Activated CD4-positive, alpha-beta memory T cell treated with anti-CD3 and anti-CD28 coated beads, Interleukin-2, amount 10 ng/mL, durations not matched to agents 7 days and 5 days (primary cell): ENCODE results near the gene GUCA2A. TPM values are rescaled to one million over a fixed set of nuclear protein-coding genes. Genes with fewer than 3 reads are reported as not detected.
"Not testable (repeated sequence)": the region's sequence is repeated elsewhere in the genome, so short reads cannot be mapped to it uniquely, and the experiment has no call there.

Experiments used
- CTCF ChIA-PET: fragments of 350-600 bp; sonication (Branson Sonifier 250); formaldehyde crosslinking; loops from one replicate; lab custom pipeline; 2021; ENCODE audit warnings: antibody characterized with exemption, inconsistent platforms; lab: Charles Lee
- POLR2A ChIA-PET: fragments of 350-600 bp; sonication (Branson Sonifier 250); formaldehyde crosslinking; loops from one replicate; lab custom pipeline; 2021; ENCODE audit warnings: antibody characterized with exemption; lab: Charles Lee
- DNase-seq: peaks from one replicate; pipeline ENCODE4 v3.0.0-alpha.2; 2020
- H3K27ac Mint-ChIP-seq: one replicate; pipeline ENCODE4 v1.8.0; 2021; ENCODE audit warnings: mild to moderate bottlenecking, mixed read lengths
- H3K27me3 Mint-ChIP-seq: one replicate; pipeline ENCODE4 v1.8.0; 2021; ENCODE audit warnings: mixed read lengths
- H3K36me3 Mint-ChIP-seq: one replicate; pipeline ENCODE4 v1.8.0; 2021; ENCODE audit warnings: low read depth, mixed read lengths
- H3K4me1 Mint-ChIP-seq: one replicate; pipeline ENCODE4 v1.8.0; 2021; ENCODE audit warnings: mixed read lengths
- H3K4me3 Mint-ChIP-seq: one replicate; pipeline ENCODE4 v1.8.0; 2021; ENCODE audit warnings: mild to moderate bottlenecking, mixed read lengths
- H3K9me3 Mint-ChIP-seq: one replicate; pipeline ENCODE4 v1.8.0; 2021; ENCODE audit warnings: mixed read lengths
- total RNA-seq, 2 experiments: library from RNA; stranded (reverse); gene quantifications; one replicate each; pipeline ENCODE4 v1.2.3, GENCODE V29; 2021

The GUCA2A gene, protein sequence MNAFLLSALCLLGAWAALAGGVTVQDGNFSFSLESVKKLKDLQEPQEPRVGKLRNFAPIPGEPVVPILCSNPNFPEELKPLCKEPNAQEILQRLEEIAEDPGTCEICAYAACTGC
- total RNA-seq = not detected

DNA sequence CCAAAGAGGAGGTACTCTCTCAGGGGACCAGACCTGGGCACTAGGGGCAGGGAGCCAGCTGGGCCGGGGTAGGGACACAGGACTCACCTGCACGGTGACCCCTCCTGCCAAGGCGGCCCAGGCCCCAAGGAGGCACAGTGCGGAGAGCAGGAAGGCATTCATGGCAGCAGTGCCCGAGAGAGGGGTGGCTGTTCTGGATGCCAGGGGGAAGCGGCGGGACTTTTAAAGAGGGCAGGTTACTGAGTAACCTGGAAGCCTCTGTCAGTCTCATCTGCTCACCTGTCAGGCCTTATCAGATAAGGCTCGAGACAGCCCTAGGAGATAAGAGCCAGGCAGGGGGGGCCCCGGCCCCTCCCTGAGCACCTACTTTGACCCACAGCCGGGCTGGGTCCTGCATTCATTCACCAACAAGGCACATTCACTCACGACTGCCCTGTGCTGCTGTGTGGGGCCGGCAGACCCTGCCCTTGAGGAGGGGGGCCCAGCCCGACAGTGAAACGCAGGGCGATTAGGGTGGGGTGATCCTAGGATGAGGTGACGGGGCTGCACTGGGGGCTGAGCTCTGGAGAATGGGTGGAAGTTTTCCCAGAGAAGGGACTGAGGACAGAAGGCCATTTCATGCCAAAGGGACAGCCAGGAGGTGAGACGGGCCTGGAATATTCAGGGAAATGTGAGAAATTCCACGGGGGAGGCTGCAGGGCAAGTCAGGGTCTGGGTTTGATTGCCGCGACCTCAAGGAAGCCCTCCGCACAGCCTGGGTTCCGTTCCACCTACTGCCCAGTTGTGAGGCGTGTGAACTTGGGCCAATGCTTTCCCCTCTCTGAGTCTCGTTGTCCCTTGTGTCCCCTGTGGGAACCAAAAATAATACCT is at the start of gene GUCA2A:
GUCA2A (minus strand) TSS at position 195 of the 870 bp plus-strand sequence; CDS start at position 162, 33 bp downstream.
- DNase-seq = no peak
- CTCF ChIA-PET = interaction anchor here (0.7 to 4.4 kb wide), 2 partner anchors 9 to 18 kb away, joined by 3 to 15 read pairs; no protein-coding TSS in a partner anchor

DNA sequence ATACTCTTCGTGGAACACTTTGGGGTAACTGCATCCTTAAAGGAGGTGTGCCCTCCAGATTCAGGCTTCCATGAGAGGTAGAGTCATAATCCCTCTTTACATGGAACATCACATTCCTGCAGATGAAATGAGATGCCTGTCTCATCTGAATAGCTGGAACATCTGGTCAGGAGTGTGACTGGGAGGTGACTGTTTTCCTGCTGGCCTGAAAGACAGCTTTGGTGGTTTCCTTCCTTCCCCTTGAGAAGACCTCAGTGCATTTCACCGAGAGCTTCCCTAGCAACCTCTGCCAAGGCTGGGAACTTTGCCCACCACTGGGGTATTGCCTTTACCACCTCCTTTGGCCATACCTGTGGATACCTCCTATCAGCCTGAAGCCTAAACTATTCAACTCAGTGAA is 46.7 kb upstream of the GUCA2A start:
- H3K36me3 Mint-ChIP-seq = peaks cover 53% of the 10 kb centered on the region
- POLR2A ChIA-PET = interaction anchor here (0.8 kb wide), 1 partner anchor 9 kb away, joined by 3 read pairs; no protein-coding TSS in a partner anchor
- H3K27ac Mint-ChIP-seq = no peak overlapping the region
- peaks cover 3% of the 10 kb centered on the region for H3K4me1 Mint-ChIP-seq
- no peaks in the 10 kb centered on the region for H3K27me3 Mint-ChIP-seq
- DNase-seq = no peak
- peaks cover 18% of the 10 kb centered on the region for H3K9me3 Mint-ChIP-seq
- H3K4me3 Mint-ChIP-seq = no peak overlapping the region
- CTCF ChIA-PET = no interaction called here

More for the DNA sequence above, at the start of gene GUCA2A:
- peaks cover 5% of the 10 kb centered on the region for H3K27me3 Mint-ChIP-seq
- peaks cover 3% of the 10 kb centered on the region for H3K4me1 Mint-ChIP-seq
- POLR2A ChIA-PET = no interaction called here
- no peak within 1 kb of the TSS for H3K4me3 Mint-ChIP-seq
- H3K27ac Mint-ChIP-seq = no peak within 1 kb of the TSS
- peaks cover 13% of the 10 kb centered on the region for H3K9me3 Mint-ChIP-seq
- no peaks in the 10 kb centered on the region for H3K36me3 Mint-ChIP-seq

DNA sequence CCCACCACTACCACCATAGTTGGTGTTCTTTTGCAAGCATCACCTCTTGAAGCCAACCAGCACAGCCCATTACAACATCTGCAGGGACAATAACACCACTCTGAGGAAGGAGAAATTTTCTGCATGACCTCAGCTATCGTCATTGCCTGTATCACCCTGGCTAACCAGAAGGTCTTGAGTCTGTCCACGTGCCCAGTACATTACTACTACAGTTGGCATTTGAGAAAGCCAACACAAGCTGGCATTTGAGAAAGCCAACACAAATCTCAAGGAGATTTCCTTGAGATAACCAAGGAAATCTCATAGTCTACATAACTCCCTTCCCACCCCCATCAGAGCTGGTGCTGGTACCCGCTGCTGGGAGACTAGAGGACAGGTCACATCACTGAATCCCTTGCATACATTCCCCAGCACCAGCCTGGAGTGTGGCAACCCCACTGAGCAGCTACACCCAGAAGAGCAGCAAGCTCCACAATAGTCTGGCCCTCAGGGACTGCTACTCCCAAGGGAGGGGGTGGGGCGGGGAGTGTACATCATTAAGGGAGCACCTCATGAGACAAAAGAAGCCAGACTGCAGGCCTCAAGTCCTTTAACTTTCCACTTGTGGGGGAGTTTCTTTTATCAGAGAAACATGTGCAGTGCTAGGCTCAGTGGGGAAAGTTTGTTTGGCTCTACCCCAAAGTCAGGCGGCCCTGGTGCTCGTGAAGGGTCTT is 46.0 kb upstream of the GUCA2A start:
- Mint-ChIP-seq H3K4me1 (peaks cover 5% of the 10 kb centered on the region), H3K36me3 (peaks cover 57% of the 10 kb centered on the region), H3K9me3 (peaks cover 19% of the 10 kb centered on the region), H3K27ac (no peak overlapping the region), H3K27me3 (no peaks in the 10 kb centered on the region), H3K4me3 (no peak overlapping the region)
- no peak for DNase-seq
- POLR2A ChIA-PET = interaction anchor here (0.7 to 0.8 kb wide), 2 partner anchors 9 to 31 kb away, joined by 3 read pairs; no protein-coding TSS in a partner anchor
- CTCF ChIA-PET = no interaction called here

DNA sequence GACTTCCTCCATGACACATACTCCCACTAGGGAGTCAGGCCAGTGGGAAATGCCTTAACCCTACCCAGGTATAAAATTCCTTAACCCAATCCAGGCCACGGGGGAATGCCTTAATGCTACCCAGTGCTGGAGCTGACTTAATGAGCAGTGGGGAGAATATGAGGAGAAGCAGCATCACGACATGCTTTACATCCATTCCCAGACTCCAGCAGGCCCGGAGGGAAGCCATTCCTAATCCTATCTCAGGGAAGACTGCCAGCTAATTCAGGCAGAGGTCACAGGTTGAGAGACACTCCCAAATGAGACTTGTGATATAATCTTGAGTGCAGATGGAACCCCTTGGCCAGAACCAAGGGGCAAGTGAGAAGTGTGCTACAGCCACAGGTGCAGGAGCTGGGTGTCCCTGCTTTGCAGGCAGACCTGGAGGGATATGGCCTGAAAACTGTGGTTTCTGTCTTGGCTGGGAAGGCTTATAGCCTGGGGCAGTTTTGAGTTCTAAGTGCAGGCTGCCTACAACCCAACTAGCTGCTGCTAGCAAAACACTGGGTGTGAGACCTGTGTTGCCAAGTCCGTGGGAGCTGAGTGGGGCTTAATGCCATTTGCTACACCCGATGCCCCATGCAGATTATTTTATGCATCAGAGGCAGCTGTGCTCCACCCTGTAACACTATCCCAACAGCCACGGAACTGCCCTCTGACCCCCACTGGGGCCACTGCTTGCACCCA is 45.1 kb upstream of the GUCA2A start:
- H3K9me3 Mint-ChIP-seq = peaks cover 18% of the 10 kb centered on the region
- peaks cover 61% of the 10 kb centered on the region for H3K36me3 Mint-ChIP-seq
- no peaks in the 10 kb centered on the region for H3K27me3 Mint-ChIP-seq
- CTCF ChIA-PET = no interaction called here
- H3K4me3 Mint-ChIP-seq = no peak overlapping the region
- no peak for DNase-seq
- peaks cover 5% of the 10 kb centered on the region for H3K4me1 Mint-ChIP-seq
- H3K27ac Mint-ChIP-seq = no peak overlapping the region
- POLR2A ChIA-PET = interaction anchor here (0.7 kb wide), 1 partner anchor 30 kb away, joined by 3 read pairs; no protein-coding TSS in a partner anchor

DNA sequence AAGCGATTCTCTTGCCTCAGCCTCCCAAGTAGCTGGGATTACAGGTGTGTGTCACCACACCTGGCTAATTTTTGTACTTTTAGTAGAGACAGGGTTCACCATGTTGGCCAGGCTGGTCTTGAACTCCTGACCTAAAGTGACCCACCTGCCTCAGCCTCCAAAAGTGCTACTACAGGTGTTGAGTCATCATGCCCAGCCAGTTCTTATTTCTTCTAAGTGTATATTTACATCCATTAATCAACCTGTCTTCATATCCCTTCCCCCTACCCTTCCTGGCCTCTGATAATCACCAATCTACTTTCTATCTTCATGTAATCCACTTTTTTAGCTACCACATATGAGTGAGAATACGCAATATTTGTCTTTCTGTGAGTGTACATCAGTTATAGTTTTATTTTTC is 42.4 kb upstream of the GUCA2A start:
- H3K9me3 Mint-ChIP-seq = peaks cover 19% of the 10 kb centered on the region
- H3K27ac Mint-ChIP-seq = not testable (repeated sequence)
- CTCF ChIA-PET = interaction anchor here (1.5 kb wide), 1 partner anchor 33 kb away, joined by 5 read pairs; no protein-coding TSS in a partner anchor

DNA sequence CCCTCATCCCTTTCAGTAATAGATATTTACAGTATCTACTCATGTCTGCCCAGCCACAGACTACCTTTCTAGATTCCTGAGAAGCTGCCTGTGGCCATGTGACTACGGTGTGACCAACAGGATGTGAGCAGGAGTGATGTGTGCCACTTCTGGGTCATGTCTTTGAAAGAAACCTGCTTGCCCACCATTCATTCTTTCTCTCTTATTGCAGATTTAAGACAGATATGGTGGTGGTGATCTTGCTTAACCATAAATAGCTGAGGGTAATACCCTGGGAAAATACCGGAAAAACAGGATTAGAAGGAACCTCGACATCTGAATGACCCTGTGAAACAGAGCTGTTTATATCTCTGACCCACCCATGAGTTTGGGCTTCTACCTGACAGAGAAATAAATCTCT is 41.6 kb upstream of the GUCA2A start:
- H3K27me3 Mint-ChIP-seq = no peaks in the 10 kb centered on the region
- ChIA-PET CTCF (interaction anchor here (1.5 kb wide), 1 partner anchor 33 kb away, joined by 5 read pairs; no protein-coding TSS in a partner anchor), POLR2A (no interaction called here)
- H3K4me3 Mint-ChIP-seq = no peak overlapping the region
- DNase-seq = no peak
- peaks cover 4% of the 10 kb centered on the region for H3K4me1 Mint-ChIP-seq
- H3K9me3 Mint-ChIP-seq = peaks cover 20% of the 10 kb centered on the region
- H3K36me3 Mint-ChIP-seq = peaks cover 66% of the 10 kb centered on the region
- no peak overlapping the region for H3K27ac Mint-ChIP-seq

More for the DNA sequence above, 42.4 kb upstream of the GUCA2A start:
- H3K27me3 Mint-ChIP-seq, POLR2A ChIA-PET, DNase-seq, H3K4me1 Mint-ChIP-seq, H3K4me3 Mint-ChIP-seq: not testable (repeated sequence)
- H3K36me3 Mint-ChIP-seq = peaks cover 67% of the 10 kb centered on the region

DNA sequence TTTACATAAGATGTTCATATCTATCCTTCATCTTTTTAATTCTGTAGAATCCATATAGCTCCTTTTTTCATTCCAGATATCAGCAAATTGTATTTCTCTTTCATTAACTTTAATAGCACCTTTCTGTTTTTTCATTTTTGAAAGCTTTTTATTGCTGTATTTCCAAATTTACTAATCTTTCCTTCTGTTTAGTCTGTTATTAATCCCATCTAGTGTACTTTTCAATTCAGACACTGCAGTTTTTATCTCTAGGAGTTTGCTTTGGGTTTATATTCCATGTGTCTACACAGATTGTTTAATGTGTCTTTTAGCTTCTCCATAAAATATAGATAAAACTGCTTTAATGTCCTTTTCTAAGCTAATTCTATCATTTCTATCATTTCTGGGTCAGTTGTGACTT is 37.4 kb upstream of the GUCA2A start:
- POLR2A ChIA-PET = interaction anchor here (1.0 kb wide), 1 partner anchor 9 kb away, joined by 3 read pairs; no protein-coding TSS in a partner anchor

DNA sequence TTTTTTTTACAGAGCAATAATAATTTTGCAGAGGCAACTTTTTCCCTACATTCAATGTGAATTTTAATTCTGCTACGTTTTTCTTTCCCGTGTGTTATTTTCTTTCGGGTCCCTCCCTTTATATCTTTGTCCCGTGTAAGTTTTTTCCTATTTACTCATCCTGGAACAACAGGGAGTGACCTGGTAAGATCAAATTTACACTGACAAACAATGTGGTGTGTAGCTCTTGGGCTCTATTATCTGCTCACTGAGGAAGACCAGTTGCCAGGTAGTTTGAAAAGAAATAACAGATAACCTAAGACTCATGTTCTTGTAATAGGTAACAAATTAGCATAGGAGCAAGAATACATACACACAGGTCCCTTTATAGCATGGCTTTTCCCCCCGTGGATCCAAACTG is 33.7 kb upstream of the GUCA2A start:
- ChIA-PET CTCF (no interaction called here), POLR2A (no interaction called here)
- no peak overlapping the region for H3K27ac Mint-ChIP-seq
- peaks cover 10% of the 10 kb centered on the region for H3K9me3 Mint-ChIP-seq
- no peaks in the 10 kb centered on the region for H3K27me3 Mint-ChIP-seq
- no peak overlapping the region for H3K4me3 Mint-ChIP-seq
- H3K36me3 Mint-ChIP-seq = peaks cover 38% of the 10 kb centered on the region
- H3K4me1 Mint-ChIP-seq = no peaks in the 10 kb centered on the region
- no peak for DNase-seq

More for the DNA sequence above, 37.4 kb upstream of the GUCA2A start:
- DNase-seq = no peak
- Mint-ChIP-seq H3K4me3 (no peak overlapping the region), H3K27me3 (no peaks in the 10 kb centered on the region), H3K9me3 (peaks cover 14% of the 10 kb centered on the region), H3K4me1 (peaks cover 2% of the 10 kb centered on the region), H3K36me3 (peaks cover 64% of the 10 kb centered on the region), H3K27ac (no peak overlapping the region)
- CTCF ChIA-PET = interaction anchor here (1.5 to 3.0 kb wide), 2 partner anchors 27 to 28 kb away, joined by 4 to 10 read pairs; no protein-coding TSS in a partner anchor

DNA sequence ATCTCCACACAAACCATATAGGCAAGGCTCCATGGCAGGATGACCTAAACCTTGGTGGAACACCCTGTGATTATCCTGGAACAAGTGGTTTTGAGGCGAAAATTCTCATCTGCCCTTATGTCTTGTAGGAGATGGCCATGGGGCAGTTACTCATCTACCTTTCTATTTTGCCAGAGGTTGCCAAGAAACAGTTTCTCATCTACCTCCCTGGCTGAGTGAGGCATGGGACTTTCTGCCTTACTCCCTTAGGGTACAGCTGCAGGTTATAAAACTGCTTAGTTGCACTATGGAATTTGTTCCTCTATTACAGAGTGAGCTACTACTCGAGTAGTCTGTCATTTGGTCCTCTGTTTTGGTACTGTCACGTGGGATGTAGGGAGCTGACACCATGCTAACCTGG is 31.3 kb upstream of the GUCA2A start:
- Mint-ChIP-seq H3K27ac (no peak overlapping the region), H3K36me3 (peaks cover 33% of the 10 kb centered on the region), H3K4me1 (peaks cover 5% of the 10 kb centered on the region), H3K9me3 (no peaks in the 10 kb centered on the region), H3K27me3 (no peaks in the 10 kb centered on the region), H3K4me3 (no peak overlapping the region)
- DNase-seq = no peak
- ChIA-PET CTCF (no interaction called here), POLR2A (no interaction called here)

DNA sequence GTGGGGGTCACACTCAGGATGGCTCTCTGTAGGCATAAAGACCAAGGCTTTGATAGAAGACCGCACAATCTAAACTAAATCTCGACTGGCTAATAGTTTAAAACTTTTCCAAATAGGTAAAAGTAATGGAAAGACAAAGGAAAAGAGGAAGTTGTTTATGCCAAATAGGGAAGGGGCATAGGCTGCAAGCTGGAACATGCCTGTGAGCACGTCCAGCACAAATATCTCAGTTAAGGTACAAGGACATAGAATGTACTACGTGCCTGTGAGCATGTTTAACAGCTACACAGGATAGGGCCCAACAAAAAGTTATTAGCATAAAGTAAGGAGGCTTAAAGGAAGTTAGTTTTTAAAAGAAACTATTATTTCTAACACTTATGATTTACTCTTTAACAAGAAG is 27.6 kb upstream of the GUCA2A start:
- H3K4me3 Mint-ChIP-seq = no peak overlapping the region
- H3K4me1 Mint-ChIP-seq = peaks cover 5% of the 10 kb centered on the region
- H3K27ac Mint-ChIP-seq = no peak overlapping the region
- CTCF ChIA-PET = interaction anchor here (2.4 kb wide), 1 partner anchor 19 kb away, joined by 11 read pairs; no protein-coding TSS in a partner anchor
- no peaks in the 10 kb centered on the region for H3K27me3 Mint-ChIP-seq
- POLR2A ChIA-PET = no interaction called here
- H3K36me3 Mint-ChIP-seq = peaks cover 41% of the 10 kb centered on the region
- no peaks in the 10 kb centered on the region for H3K9me3 Mint-ChIP-seq
- DNase-seq = no peak

DNA sequence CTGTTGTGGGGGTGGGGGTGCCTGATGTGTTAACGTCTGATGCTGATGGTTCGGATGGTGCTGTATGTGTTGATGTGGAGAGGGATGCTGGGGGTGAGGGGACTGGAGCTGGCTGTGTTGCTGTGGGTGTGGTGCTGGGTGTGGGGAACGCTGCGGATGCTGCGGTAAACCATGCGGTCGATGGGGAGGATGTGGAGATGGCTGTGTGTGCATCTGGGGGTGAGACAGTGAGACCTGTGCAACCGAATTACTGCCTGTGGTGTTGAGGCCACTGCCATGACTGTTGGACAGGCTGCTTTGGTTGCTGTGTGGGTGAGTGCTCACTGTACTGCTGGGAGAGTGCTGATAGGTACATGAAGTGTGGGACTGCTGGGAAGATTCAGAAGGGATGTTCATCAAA is 26.8 kb upstream of the GUCA2A start:
- Mint-ChIP-seq H3K36me3 (peaks cover 44% of the 10 kb centered on the region), H3K27me3 (no peaks in the 10 kb centered on the region), H3K9me3 (no peaks in the 10 kb centered on the region), H3K27ac (no peak overlapping the region), H3K4me3 (no peak overlapping the region), H3K4me1 (peaks cover 7% of the 10 kb centered on the region)
- CTCF ChIA-PET = interaction anchor here (0.9 kb wide), 1 partner anchor 18 kb away, joined by 3 read pairs; no protein-coding TSS in a partner anchor
- POLR2A ChIA-PET = no interaction called here
- DNase-seq = no peak
